Stimulated activated CD4-positive, alpha-beta T cell treated with anti-CD3 and anti-CD28 coated beads, TNF-alpha, amount 100 ng/mL, for 24 hours (primary cell): ENCODE measurements around the gene SRGAP1.

Source experiments
- DNase-seq, 3 experiments: peaks; one replicate each; pipeline ENCODE4 v3.0.0-alpha.2; 2020; ENCODE audit warnings: low read depth in 3 of 3

The SRGAP1 gene

GRCh38 chr12:63965936-63966605, 121.6 kb downstream of the SRGAP1 start:
- DNase-seq: no peak

- no peak for DNase-seq
Observed at GRCh38 chr12:63966606-63966975, 122.1 kb downstream of the SRGAP1 start.

GRCh38 chr12:63967358-63968145, 123.1 kb downstream of the SRGAP1 start:
- no peak for DNase-seq

GRCh38 chr12:63968673-63969072, 124.2 kb downstream of the SRGAP1 start:
- DNase-seq: no peak

GRCh38 chr12:63976902-63977395, 132.4 kb downstream of the SRGAP1 start:
- DNase-seq: no peak

- DNase-seq: no peak
Observed at GRCh38 chr12:63977441-63977840, 132.9 kb downstream of the SRGAP1 start.

GRCh38 chr12:63978519-63978918, 134.0 kb downstream of the SRGAP1 start:
- DNase-seq: no peak

GRCh38 chr12:63980211-63980610, 135.7 kb downstream of the SRGAP1 start:
- no peak for DNase-seq

GRCh38 chr12:63981343-63981742, 136.8 kb downstream of the SRGAP1 start:
- DNase-seq: no peak

- no peak for DNase-seq
Observed at GRCh38 chr12:63982604-63983295, 138.2 kb downstream of the SRGAP1 start.

GRCh38 chr12:63985456-63985855, 141.0 kb downstream of the SRGAP1 start:
- no peak for DNase-seq

- DNase-seq: no peak
Observed at GRCh38 chr12:63985945-63986344, 141.4 kb downstream of the SRGAP1 start.

- no peak for DNase-seq
Observed at GRCh38 chr12:63989301-63989845, 144.9 kb downstream of the SRGAP1 start.

GRCh38 chr12:63990828-63991547, 146.5 kb downstream of the SRGAP1 start:
- DNase-seq: no peak

GRCh38 chr12:63994704-63995103, 150.2 kb downstream of the SRGAP1 start:
- DNase-seq: no peak

- no peak for DNase-seq
Observed at GRCh38 chr12:63995512-63995911, 151.0 kb downstream of the SRGAP1 start.

GRCh38 chr12:63996556-63996955, 152.1 kb downstream of the SRGAP1 start:
- DNase-seq: no peak

- no peak for DNase-seq
Observed at GRCh38 chr12:63997198-63997597, 152.7 kb downstream of the SRGAP1 start.

GRCh38 chr12:63998584-63998983, 154.1 kb downstream of the SRGAP1 start:
- no peak for DNase-seq

- DNase-seq: no peak
Observed at GRCh38 chr12:63999853-64000252, 155.4 kb downstream of the SRGAP1 start.

- DNase-seq: no peak
Observed at GRCh38 chr12:64001439-64001838, 156.9 kb downstream of the SRGAP1 start.

- no peak for DNase-seq
Observed at GRCh38 chr12:64004641-64005040, 160.1 kb downstream of the SRGAP1 start.
